NT2/D1 (cell line): Measurements from ENCODE around the gene AKIRIN1.

Experiments used
- SUZ12 ChIP-seq: IDR thresholded peaks from 2 replicates; pipeline ENCODE4 v1.6.1; 2011; ENCODE audit not compliant: insufficient read length, insufficient read depth; ENCODE audit errors: extremely low read depth
- YY1 ChIP-seq: IDR thresholded peaks from 2 replicates; pipeline ENCODE4 v1.6.1; 2011; ENCODE audit not compliant: insufficient read length, insufficient read depth

DNA sequence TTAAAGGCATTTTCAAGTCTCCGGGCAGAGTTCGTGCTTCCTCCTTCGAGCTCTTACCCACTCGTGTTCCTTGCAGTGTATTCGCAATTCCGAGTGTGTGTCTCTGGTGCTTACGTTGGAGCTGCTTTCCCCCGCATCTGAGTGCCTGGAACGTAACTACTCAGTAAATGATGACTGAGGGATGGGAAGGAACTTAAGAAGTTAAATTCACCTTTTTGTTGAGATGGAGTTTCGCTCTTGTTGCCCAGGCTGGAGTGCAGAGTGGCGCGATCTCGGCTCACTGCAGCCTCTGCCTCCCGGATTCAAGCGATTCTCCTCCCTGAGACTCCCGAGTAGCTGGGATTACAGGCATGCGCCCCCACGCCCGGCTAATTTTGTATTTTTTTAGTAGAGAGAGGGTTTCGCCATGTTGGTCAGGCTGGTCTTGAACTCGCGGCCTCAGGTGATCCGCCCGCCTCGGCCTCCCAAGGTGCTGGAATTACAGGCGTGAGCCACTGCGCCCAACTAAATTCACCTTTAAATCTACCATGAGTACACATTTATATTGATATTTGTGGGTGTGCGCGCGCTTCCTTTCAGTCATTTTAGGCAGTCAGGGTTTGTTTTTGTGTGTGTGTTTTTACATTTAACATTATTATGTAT, 35.9 kb downstream of the AKIRIN1 start:
- TF ChIP-seq SUZ12 = no peak
- no peak for TF ChIP-seq YY1
